GM20000 (cell line): ENCODE data around the gene KREMEN1.

Source experiments
- DNase-seq: peaks from one replicate; pipeline ENCODE4 v3.0.0; 2012; ENCODE audit warnings: low spot score
- CTCF ChIP-seq: IDR thresholded peaks from 2 replicates; pipeline ENCODE4 v1.5.1; 2012; ENCODE audit warnings: mild to moderate bottlenecking, control low read depth; ENCODE audit errors: extremely low read depth, missing control alignments

KREMEN1 gene

GRCh38 chr22:29149841-29150555 is 77.2 kb downstream of the KREMEN1 start:
- no peak for TF ChIP-seq CTCF
- DNase-seq: no peak

- TF ChIP-seq CTCF: no peak
- DNase-seq: no peak
Measured at GRCh38 chr22:29150701-29151100, 77.9 kb downstream of the KREMEN1 start.

GRCh38 chr22:29151316-29151715 is 78.5 kb downstream of the KREMEN1 start:
- DNase-seq: no peak
- TF ChIP-seq CTCF: no peak

GRCh38 chr22:29152045-29152953 is 79.5 kb downstream of the KREMEN1 start:
- TF ChIP-seq CTCF: no peak
- DNase-seq: no peak

- no peak for TF ChIP-seq CTCF
- no peak for DNase-seq
Measured at GRCh38 chr22:29152954-29153719, 80.3 kb downstream of the KREMEN1 start.

- peak; percentile 85 for DNase-seq
- peak; percentile 91 for TF ChIP-seq CTCF
Measured at GRCh38 chr22:29154364-29155048, 81.7 kb downstream of the KREMEN1 start.
